Naive thymus-derived CD4-positive, alpha-beta T cell (primary cell): ENCODE measurements around the gene ACP6. TPM values are rescaled to one million over a fixed set of nuclear protein-coding genes. Genes with fewer than 3 reads are reported as not detected.
A peak's percentile ranks its signal among the peaks of the same experiment; 100 is the strongest.

ENCODE experiments used
- ATAC-seq: fragments of 150-1000 bp; cut with Tn5 transposase; 2 replicates; pipeline ENCODE4 v1.10.0; 2021; ENCODE audit warnings: mild to moderate bottlenecking, moderate library complexity
- CTCF ChIA-PET: fragments of 350-600 bp; sonication (Branson Sonifier 250); formaldehyde crosslinking; loops from one replicate; lab custom pipeline; 2021; ENCODE audit warnings: antibody characterized with exemption; lab: Charles Lee
- POLR2A ChIA-PET: fragments of 350-600 bp; sonication (Branson Sonifier 250); formaldehyde crosslinking; loops from one replicate; lab custom pipeline; 2021; ENCODE audit warnings: antibody characterized with exemption, inconsistent platforms; lab: Charles Lee
- DNase-seq, 9 donors: peaks; one replicate each; pipeline versions ENCODE4 v3.0.0 to v3.0.0-alpha.2; 2020 to 2022; ENCODE audit warnings: mixed read lengths in 1 of 9
- H3K27ac ChIP-seq: one replicate; pipeline ENCODE4 v1.7.0; 2013; ENCODE audit warnings: mild to moderate bottlenecking, low read depth, low read length, moderate library complexity
- H3K27me3 ChIP-seq, 2 donors: one replicate each; pipeline ENCODE4 v1.7.0; 2013; ENCODE audit warnings: low read length in 2 of 2, mild to moderate bottlenecking in 2 of 2, moderate library complexity in 2 of 2; ENCODE audit not compliant: control insufficient read depth in 2 of 2, insufficient read depth in 2 of 2
- H3K36me3 ChIP-seq, 3 experiments: 1 replicate in 2 of 3; 2 replicates in 1 of 3; pipeline ENCODE4 v1.7.0; 2013; ENCODE audit warnings: low read length in 3 of 3, mild to moderate bottlenecking in 3 of 3, moderate library complexity in 1 of 3; ENCODE audit not compliant: insufficient read depth in 3 of 3, control insufficient read depth in 2 of 3
- H3K4me1 ChIP-seq, 2 donors: one replicate each; pipeline ENCODE4 v1.7.0; 2013; ENCODE audit warnings: low read length in 2 of 2, mild to moderate bottlenecking in 2 of 2, moderate library complexity in 1 of 2; ENCODE audit not compliant: control insufficient read depth in 2 of 2, insufficient read depth in 2 of 2
- H3K4me3 ChIP-seq: 2 replicates; pipeline ENCODE4 v1.7.0; 2013; ENCODE audit warnings: mild to moderate bottlenecking, low read length
- H3K9me3 ChIP-seq, 3 experiments: 1 replicate in 2 of 3; 2 replicates in 1 of 3; pipeline ENCODE4 v1.7.0; 2013; ENCODE audit warnings: low read length in 3 of 3; ENCODE audit not compliant: control insufficient read depth in 2 of 3
- H3K27ac Mint-ChIP-seq, 9 donors: one replicate each; pipeline ENCODE4 v1.8.0; 2020 to 2022; ENCODE audit warnings: mixed read lengths in 9 of 9, mild to moderate bottlenecking in 8 of 9, moderate library complexity in 5 of 9, inconsistent platforms in 2 of 9
- H3K27me3 Mint-ChIP-seq, 5 donors: one replicate each; pipeline ENCODE4 v1.8.0; 2021 to 2022; ENCODE audit warnings: mixed read lengths in 5 of 5, mild to moderate bottlenecking in 1 of 5
- H3K36me3 Mint-ChIP-seq, 5 donors: one replicate each; pipeline ENCODE4 v1.8.0; 2020 to 2022; ENCODE audit warnings: mixed read lengths in 5 of 5, mild to moderate bottlenecking in 3 of 5, inconsistent platforms in 1 of 5
- H3K4me1 Mint-ChIP-seq, 7 donors: one replicate each; pipeline ENCODE4 v1.8.0; 2020 to 2022; ENCODE audit warnings: mixed read lengths in 7 of 7, mild to moderate bottlenecking in 3 of 7, inconsistent platforms in 1 of 7
- H3K4me3 Mint-ChIP-seq, 10 donors: one replicate each; pipeline ENCODE4 v1.8.0; 2020 to 2022; ENCODE audit warnings: mild to moderate bottlenecking in 10 of 10, mixed read lengths in 10 of 10, moderate library complexity in 6 of 10, inconsistent platforms in 2 of 10
- H3K9me3 Mint-ChIP-seq, 11 donors: one replicate each; pipeline ENCODE4 v1.8.0; 2020 to 2022; ENCODE audit warnings: mixed read lengths in 11 of 11, mild to moderate bottlenecking in 4 of 11, inconsistent platforms in 1 of 11, moderate library complexity in 1 of 11
- intact Hi-C, 2 donors: fragments of 100-400 bp; cut with micrococcal nuclease; formaldehyde crosslinking; loops; one replicate each; pipeline ENCODE4 v1.15.1; 2023
- polyA plus RNA-seq, 2 donors: library from polyadenylated mRNA; unstranded; fragments of 300-500 nt; fragmentation: Illumina TruSeq; gene quantifications; one replicate each; pipeline ENCODE4 v1.2.3, GENCODE V29; 2021
- total RNA-seq, 6 experiments: library from RNA in 5 of 6; stranded (reverse) in 5 of 6; gene quantifications; 1 replicate in 5 of 6; 2 replicates in 1 of 6; pipeline ENCODE4 v1.2.3 and lab custom pipeline; 2021 to 2026

Gene ACP6
- total and polyA plus RNA-seq, 7 experiments from 2014 or later: 7.5 to 22.4 (median 16.4) TPM

DNA sequence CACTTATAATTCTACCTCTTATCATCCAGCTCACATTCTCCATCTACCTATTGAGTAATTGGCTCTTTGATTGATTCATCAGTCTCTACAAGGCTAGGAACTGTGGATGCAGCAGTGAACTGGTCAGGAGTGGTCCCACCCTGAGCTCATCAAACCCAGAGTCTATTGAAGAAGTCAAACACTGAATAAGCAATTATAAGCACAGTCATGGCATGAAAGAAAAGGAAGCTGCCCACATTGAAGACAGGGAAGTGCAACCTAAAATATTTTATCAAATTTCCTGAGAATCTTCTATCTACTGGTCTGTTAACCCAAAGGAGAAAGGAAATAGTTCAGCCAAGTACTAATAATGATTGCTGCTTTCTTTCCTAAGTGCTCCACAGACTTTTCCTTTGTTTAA, 35.7 kb downstream of the ACP6 start:
- H3K4me1 ChIP-seq: peaks cover 0 to 6% of the 10 kb centered on the region in 2 donors
- H3K9me3 Mint-ChIP-seq: no peaks in the 10 kb centered on the region
- no peaks in the 10 kb centered on the region for H3K27me3 ChIP-seq
- intact Hi-C loops: no loop called here
- no peak overlapping the region for H3K4me3 Mint-ChIP-seq
- H3K27ac ChIP-seq: no peak overlapping the region
- H3K4me1 Mint-ChIP-seq: peaks cover 2 to 26% (median 8%) of the 10 kb centered on the region in 7 donors
- no peaks in the 10 kb centered on the region for H3K36me3 ChIP-seq
- no peak overlapping the region for H3K27ac Mint-ChIP-seq
- no peak overlapping the region for H3K4me3 ChIP-seq
- peaks cover 0 to 17% (median 10%) of the 10 kb centered on the region in 5 donors for H3K36me3 Mint-ChIP-seq
- ChIA-PET CTCF (interaction anchor here (1.3 kb wide), 1 partner anchor 117 kb away, joined by 6 read pairs; no protein-coding TSS in a partner anchor), POLR2A (interaction anchor here (0.6 kb wide), 1 partner anchor 225 kb away, joined by 3 read pairs; no protein-coding TSS in a partner anchor)
- DNase-seq: no peak
- no peaks in the 10 kb centered on the region for H3K9me3 ChIP-seq
- no peak for ATAC-seq
- H3K27me3 Mint-ChIP-seq: no peaks in the 10 kb centered on the region

DNA sequence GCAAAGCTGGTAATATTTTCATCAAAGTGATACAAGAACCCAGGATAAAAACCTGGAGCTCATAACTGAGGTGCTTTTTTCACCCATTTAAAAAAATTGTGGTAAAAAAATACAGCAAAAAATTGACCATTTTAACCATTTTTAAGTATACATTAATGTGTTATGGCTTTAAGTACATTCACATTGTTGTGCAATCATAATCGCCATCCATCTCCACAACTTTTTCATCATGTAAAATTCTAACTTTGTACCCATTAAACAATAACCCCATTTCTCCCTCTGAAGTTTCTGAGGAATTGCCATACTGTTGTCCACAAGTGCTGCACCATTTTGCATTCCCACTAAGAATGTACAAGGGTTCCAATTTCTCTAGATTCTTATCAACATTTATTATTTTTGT, 36.6 kb downstream of the ACP6 start:
- H3K27me3 Mint-ChIP-seq: no peaks in the 10 kb centered on the region
- peaks cover 8 to 27% (median 14%) of the 10 kb centered on the region in 7 donors for H3K4me1 Mint-ChIP-seq
- ATAC-seq (no peak), DNase-seq (no peak)
- no peaks in the 10 kb centered on the region for H3K36me3 ChIP-seq
- POLR2A ChIA-PET: no interaction called here
- no peak overlapping the region for H3K4me3 Mint-ChIP-seq
- no peaks in the 10 kb centered on the region for H3K9me3 ChIP-seq
- H3K27ac Mint-ChIP-seq: no peak overlapping the region
- no peak overlapping the region for H3K4me3 ChIP-seq
- intact Hi-C loops: no loop called here
- H3K36me3 Mint-ChIP-seq: peaks cover 0 to 13% (median 10%) of the 10 kb centered on the region in 5 donors
- no peaks in the 10 kb centered on the region for H3K9me3 Mint-ChIP-seq
- no peak overlapping the region for H3K27ac ChIP-seq
- no peaks in the 10 kb centered on the region for H3K27me3 ChIP-seq
- CTCF ChIA-PET: interaction anchor here (1.0 kb wide), 1 partner anchor 8 kb away, joined by 3 read pairs; no protein-coding TSS in a partner anchor
- peaks cover 0 to 11% of the 10 kb centered on the region in 2 donors for H3K4me1 ChIP-seq

DNA sequence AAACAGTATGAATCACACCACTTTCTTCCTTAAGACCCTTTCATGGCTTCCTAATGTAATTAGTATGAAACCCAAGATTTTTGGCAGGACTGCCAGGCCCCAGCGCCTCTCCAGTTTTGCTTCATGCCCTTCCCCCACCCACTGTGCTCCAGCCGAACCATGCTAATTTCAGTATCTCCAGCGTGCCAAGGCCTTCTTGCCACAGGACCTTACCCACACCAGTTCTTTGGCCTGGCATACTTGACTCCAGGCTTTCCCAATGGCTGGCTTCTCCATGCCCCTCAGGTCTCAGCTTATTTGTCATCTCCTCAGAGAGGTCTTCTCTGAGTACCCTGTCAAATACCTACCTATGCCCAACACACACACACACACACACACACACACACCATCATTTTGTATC, 38.5 kb downstream of the ACP6 start:
- intact Hi-C loops: no loop called here
- peaks cover 17 to 38% (median 25%) of the 10 kb centered on the region in 7 donors for H3K4me1 Mint-ChIP-seq

DNA sequence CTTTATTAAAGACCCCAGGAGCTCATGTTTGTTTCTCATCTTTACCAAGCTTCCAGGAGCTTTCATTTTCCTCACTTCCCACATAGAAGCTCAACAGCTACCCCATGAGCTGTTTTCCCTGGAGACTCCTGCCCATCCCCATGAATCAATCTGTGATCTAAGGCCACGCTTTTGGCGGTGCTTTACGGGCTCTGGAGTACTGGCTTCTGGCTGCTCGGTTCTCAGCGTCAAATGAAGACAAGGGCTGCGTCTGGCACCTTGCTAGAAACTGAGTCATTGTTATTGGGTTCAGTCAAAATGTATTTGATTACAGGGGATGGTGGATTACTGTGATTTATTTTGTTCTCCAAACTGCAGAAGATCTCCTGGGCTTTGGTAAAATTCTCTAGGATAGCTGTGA, 39.9 kb downstream of the ACP6 start:
- no peak overlapping the region for H3K4me3 ChIP-seq
- DNase-seq: no peak
- peak overlapping the region in 1 of 9 donors; percentile 51 for H3K27ac Mint-ChIP-seq
- H3K27me3 ChIP-seq: no peaks in the 10 kb centered on the region
- H3K4me1 Mint-ChIP-seq: peaks cover 20 to 42% (median 33%) of the 10 kb centered on the region in 7 donors
- intact Hi-C loops: no loop called here
- H3K27me3 Mint-ChIP-seq: no peaks in the 10 kb centered on the region
- H3K36me3 Mint-ChIP-seq: peaks cover 0 to 10% (median 5%) of the 10 kb centered on the region in 5 donors
- no peak overlapping the region for H3K27ac ChIP-seq
- ChIA-PET POLR2A (no interaction called here), CTCF (interaction anchor here (0.7 to 3.0 kb wide), 4 partner anchors 11 to 118 kb away, joined by 3 to 19 read pairs (median 8); no protein-coding TSS in a partner anchor)
- no peaks in the 10 kb centered on the region for H3K9me3 Mint-ChIP-seq
- H3K9me3 ChIP-seq: no peaks in the 10 kb centered on the region
- no peaks in the 10 kb centered on the region for H3K36me3 ChIP-seq
- H3K4me1 ChIP-seq: peaks cover 0 to 34% of the 10 kb centered on the region in 2 donors
- ATAC-seq: no peak
- no peak overlapping the region for H3K4me3 Mint-ChIP-seq

More for the DNA sequence above, 38.5 kb downstream of the ACP6 start:
- H3K4me3 ChIP-seq: no peak overlapping the region
- H3K27me3 Mint-ChIP-seq: no peaks in the 10 kb centered on the region
- H3K27me3 ChIP-seq: no peaks in the 10 kb centered on the region
- H3K27ac ChIP-seq: no peak overlapping the region
- peaks cover 0 to 13% (median 10%) of the 10 kb centered on the region in 5 donors for H3K36me3 Mint-ChIP-seq
- H3K9me3 ChIP-seq: no peaks in the 10 kb centered on the region
- DNase-seq (no peak), ATAC-seq (no peak)
- H3K4me3 Mint-ChIP-seq: no peak overlapping the region
- ChIA-PET CTCF (interaction anchor here (2.7 kb wide), 1 partner anchor 116 kb away, joined by 19 read pairs; no protein-coding TSS in a partner anchor), POLR2A (no interaction called here)
- H3K27ac Mint-ChIP-seq: no peak overlapping the region
- H3K9me3 Mint-ChIP-seq: no peaks in the 10 kb centered on the region
- peaks cover 0 to 29% of the 10 kb centered on the region in 2 donors for H3K4me1 ChIP-seq
- no peaks in the 10 kb centered on the region for H3K36me3 ChIP-seq

DNA sequence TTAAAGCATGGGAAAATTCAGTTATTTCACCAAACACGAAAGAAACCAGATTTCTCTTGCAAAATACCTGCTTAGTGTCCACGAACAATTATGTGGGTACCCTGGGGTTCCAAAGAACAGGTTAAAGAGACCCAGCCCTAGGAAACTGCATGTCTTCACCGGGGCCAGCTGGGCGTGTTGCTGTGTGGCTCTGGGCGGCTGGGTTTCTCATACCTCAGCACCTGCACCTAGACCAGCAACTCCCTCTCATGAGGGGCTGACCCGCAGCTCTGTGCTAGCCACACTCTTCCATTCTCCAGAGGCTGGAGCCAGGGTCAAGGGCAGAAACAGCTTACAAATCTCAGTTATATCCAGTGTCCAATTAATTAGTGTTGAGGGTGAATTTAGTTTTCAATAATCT, 40.3 kb downstream of the ACP6 start:
- peak overlapping the region in 3 of 9 donors; percentile 3 to 51 (median 50) for H3K27ac Mint-ChIP-seq
- peaks cover 0 to 7% (median 6%) of the 10 kb centered on the region in 5 donors for H3K36me3 Mint-ChIP-seq
- H3K9me3 Mint-ChIP-seq: no peaks in the 10 kb centered on the region
- ChIA-PET POLR2A (no interaction called here), CTCF (interaction anchor here (0.7 to 3.0 kb wide), 4 partner anchors 11 to 118 kb away, joined by 3 to 19 read pairs (median 8); no protein-coding TSS in a partner anchor)
- Histone ChIP-seq H3K27ac (no peak overlapping the region), H3K36me3 (no peaks in the 10 kb centered on the region), H3K27me3 (no peaks in the 10 kb centered on the region), H3K9me3 (no peaks in the 10 kb centered on the region), H3K4me1 (peaks cover 0 to 34% of the 10 kb centered on the region in 2 donors), H3K4me3 (no peak overlapping the region)
- DNase-seq (no peak), ATAC-seq (no peak)
- intact Hi-C loops: no loop called here
- H3K4me1 Mint-ChIP-seq: peaks cover 23 to 42% (median 35%) of the 10 kb centered on the region in 7 donors
- no peaks in the 10 kb centered on the region for H3K27me3 Mint-ChIP-seq
- no peak overlapping the region for H3K4me3 Mint-ChIP-seq

DNA sequence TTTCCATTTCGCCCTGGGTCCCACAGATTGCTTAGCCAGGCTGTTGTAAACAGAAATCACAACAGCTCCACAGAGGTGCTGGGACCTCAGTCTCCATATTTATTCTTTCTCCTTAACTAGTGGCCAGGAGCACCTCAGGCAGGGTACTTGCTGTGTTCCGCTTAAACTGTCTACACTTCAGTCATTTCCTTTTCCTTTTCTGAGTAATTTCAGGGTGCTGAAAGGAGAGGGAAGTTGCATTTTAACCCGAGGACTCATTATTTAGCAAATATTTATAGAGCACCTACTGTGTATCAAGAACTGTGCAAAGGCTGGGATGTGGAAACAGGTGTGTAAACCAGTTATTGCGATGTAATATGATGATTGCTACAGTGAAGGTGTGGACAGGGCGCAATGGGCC, 41.9 kb downstream of the ACP6 start:
- Histone ChIP-seq H3K4me1 (peaks cover 0 to 34% of the 10 kb centered on the region in 2 donors), H3K9me3 (no peaks in the 10 kb centered on the region), H3K27me3 (no peaks in the 10 kb centered on the region), H3K27ac (no peak overlapping the region), H3K36me3 (peaks cover 0 to 9% (median 0%) of the 10 kb centered on the region in 3 experiments), H3K4me3 (no peak overlapping the region)
- intact Hi-C loops: loop anchor here in 1 of 2 donors (5.0 kb wide), 1 partner anchor 264 kb away; no protein-coding TSS in a partner anchor
- Mint-ChIP-seq H3K36me3 (peaks cover 0 to 7% (median 5%) of the 10 kb centered on the region in 5 donors), H3K9me3 (no peaks in the 10 kb centered on the region), H3K4me1 (peaks cover 23 to 42% (median 35%) of the 10 kb centered on the region in 7 donors), H3K27me3 (no peaks in the 10 kb centered on the region), H3K27ac (peak overlapping the region in 2 of 9 donors; percentile 6 to 79), H3K4me3 (peak overlapping the region in 2 of 10 donors; percentile 21)
- CTCF ChIA-PET: interaction anchor here (2.2 to 4.9 kb wide), 3 partner anchors 9 to 116 kb away, joined by 5 to 55 read pairs (median 7); no protein-coding TSS in a partner anchor
- ATAC-seq (peak; percentile 38), DNase-seq (no peak)
- POLR2A ChIA-PET: no interaction called here
